GM21786 (cell line): Measurements from ENCODE around the gene DET1.
A peak's percentile ranks its signal among the peaks of the same experiment; 100 is the strongest.
"Not testable (repeated sequence)": the region's sequence is repeated elsewhere in the genome, so short reads cannot be mapped to it uniquely, and the experiment has no call there.

ENCODE experiments used
- ATAC-seq: cut with Tn5 transposase; IDR thresholded peaks from one replicate; pipeline ENCODE4 v1.9.1; 2021; ENCODE audit not compliant: unreplicated experiment

Gene DET1

GRCh38 chr15:88546248-88547129, at the start of gene DET1:
DET1 (minus strand) TSS chr15:88546681; CDS start chr15:88531705, 14,976 bp downstream.
- ATAC-seq: peak; percentile 98

- no peak for ATAC-seq
Measured at GRCh38 chr15:88591384-88591783, 44.9 kb upstream of the DET1 start.

- ATAC-seq: no peak
Measured at GRCh38 chr15:88590759-88591158, 44.3 kb upstream of the DET1 start.

- no peak for ATAC-seq
Measured at GRCh38 chr15:88586401-88587162, 40.1 kb upstream of the DET1 start.

- no peak for ATAC-seq
Measured at GRCh38 chr15:88580532-88580931, 34.1 kb upstream of the DET1 start.

- no peak for ATAC-seq
Measured at GRCh38 chr15:88579322-88579721, 32.8 kb upstream of the DET1 start.

- ATAC-seq: no peak
Measured at GRCh38 chr15:88574655-88575054, 28.2 kb upstream of the DET1 start.

- no peak for ATAC-seq
Measured at GRCh38 chr15:88574077-88574476, 27.6 kb upstream of the DET1 start.

GRCh38 chr15:88571852-88572259, 25.4 kb upstream of the DET1 start:
- no peak for ATAC-seq

- ATAC-seq: no peak
Measured at GRCh38 chr15:88571153-88571851, 24.8 kb upstream of the DET1 start.

- no peak for ATAC-seq
Measured at GRCh38 chr15:88568589-88568988, 22.1 kb upstream of the DET1 start.

- no peak for ATAC-seq
Measured at GRCh38 chr15:88564741-88565140, 18.3 kb upstream of the DET1 start.

GRCh38 chr15:88563638-88564037, 17.2 kb upstream of the DET1 start:
- no peak for ATAC-seq

- not testable (repeated sequence) for ATAC-seq
Measured at GRCh38 chr15:88559565-88559964, 13.1 kb upstream of the DET1 start.

GRCh38 chr15:88558026-88558425, 11.5 kb upstream of the DET1 start:
- ATAC-seq: not testable (repeated sequence)

GRCh38 chr15:88548009-88548408, 1.5 kb upstream of the DET1 start:
- not testable (repeated sequence) for ATAC-seq

GRCh38 chr15:88545578-88546247, 768 bp downstream of the DET1 start:
- not testable (repeated sequence) for ATAC-seq

GRCh38 chr15:88543065-88543776, 3.3 kb downstream of the DET1 start:
- no peak for ATAC-seq

GRCh38 chr15:88542342-88542733, 4.1 kb downstream of the DET1 start:
- no peak for ATAC-seq

- ATAC-seq: no peak
Measured at GRCh38 chr15:88541709-88542341, 4.7 kb downstream of the DET1 start.
